Peyer's patch (tissue), 4 donors: Measurements from ENCODE around the gene LTC4S. TPM values are rescaled to one million over a fixed set of nuclear protein-coding genes. Genes with fewer than 3 reads are reported as not detected.

Experiments used
- DNase-seq, 3 donors: peaks; one replicate each; pipeline ENCODE4 v3.0.0-alpha.2; 2017 to 2019
- H3K27ac ChIP-seq, 4 donors: fragments of 200-600 bp; sonication (generic); one replicate each; pipeline ENCODE4 v1.5.1; 2016 to 2019
- H3K27me3 ChIP-seq, 2 donors: fragments of 200-600 bp; sonication (generic); one replicate each; pipeline ENCODE4 v1.5.1; 2019
- H3K36me3 ChIP-seq, 3 donors: fragments of 200-600 bp; sonication (generic); one replicate each; pipeline ENCODE4 v1.5.1; 2016 to 2019
- H3K4me1 ChIP-seq, 4 donors: fragments of 200-600 bp; sonication (generic); one replicate each; pipeline ENCODE4 v1.5.1; 2016 to 2019
- H3K4me3 ChIP-seq, 4 donors: fragments of 200-600 bp; sonication (generic); 1 replicate in 3 of 4; 2 replicates in 1 of 4; pipeline ENCODE4 v1.5.1; 2016 to 2019; ENCODE audit warnings: mild to moderate bottlenecking in 1 of 4
- H3K9me3 ChIP-seq, 4 donors: fragments of 200-600 bp; sonication (generic); one replicate each; pipeline ENCODE4 v1.5.1; 2016 to 2019; ENCODE audit warnings: mild to moderate bottlenecking in 1 of 4
- POLR2A ChIP-seq, 2 donors: fragments of 450-650 bp; IDR thresholded peaks; one replicate each; pipeline ENCODE4 v1.5.1; 2017; ENCODE audit warnings: antibody characterized with exemption in 2 of 2, mild to moderate bottlenecking in 2 of 2, moderate library complexity in 2 of 2
- total RNA-seq, 4 donors: library from RNA; depleted of rRNA; stranded (reverse); fragments of >200 nt; gene quantifications; one replicate each; pipeline ENCODE4 v1.1.0, GENCODE V29; 2016
- TF ChIP-seq, protein P1 (sequence below), 6 experiments: fragments of 450-650 bp in 4 of 6; fragments of 200-600 bp in 2 of 6; sonication (generic) in 1 of 6; IDR thresholded peaks; one replicate each; pipeline ENCODE4 v1.5.1; 2017 to 2019; ENCODE audit warnings: antibody characterized with exemption in 6 of 6, mild to moderate bottlenecking in 3 of 6, moderate library complexity in 1 of 6

The LTC4S gene
- total RNA-seq, 4 donors from 2014 or later, result 1.9 to 12.4 (median 3.6) TPM; not detected in 1

DNA sequence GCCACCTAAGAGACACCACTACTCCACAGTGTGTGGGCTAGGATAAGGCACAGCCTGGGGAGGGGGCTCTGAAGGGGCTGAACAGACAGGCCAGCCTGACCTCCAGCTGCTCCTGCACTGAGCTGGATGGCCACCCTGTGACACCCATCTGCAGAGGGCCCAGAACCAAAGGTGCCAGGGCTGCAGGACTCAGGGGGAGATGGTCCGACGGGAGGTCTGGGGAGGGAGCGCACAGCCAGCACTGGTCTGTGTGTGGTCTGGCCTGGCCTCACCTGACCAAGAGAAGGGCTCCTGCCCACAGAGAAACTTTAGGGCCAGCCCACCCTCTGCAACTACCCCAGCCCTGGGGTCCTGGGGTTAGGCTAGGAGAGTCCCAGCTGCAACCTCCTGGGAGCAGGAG is 789 bp downstream of the LTC4S start:
- H3K4me3 ChIP-seq, result peak overlapping the region in 1 of 4 donors; percentile 60
- TF ChIP-seq, protein P1, sequence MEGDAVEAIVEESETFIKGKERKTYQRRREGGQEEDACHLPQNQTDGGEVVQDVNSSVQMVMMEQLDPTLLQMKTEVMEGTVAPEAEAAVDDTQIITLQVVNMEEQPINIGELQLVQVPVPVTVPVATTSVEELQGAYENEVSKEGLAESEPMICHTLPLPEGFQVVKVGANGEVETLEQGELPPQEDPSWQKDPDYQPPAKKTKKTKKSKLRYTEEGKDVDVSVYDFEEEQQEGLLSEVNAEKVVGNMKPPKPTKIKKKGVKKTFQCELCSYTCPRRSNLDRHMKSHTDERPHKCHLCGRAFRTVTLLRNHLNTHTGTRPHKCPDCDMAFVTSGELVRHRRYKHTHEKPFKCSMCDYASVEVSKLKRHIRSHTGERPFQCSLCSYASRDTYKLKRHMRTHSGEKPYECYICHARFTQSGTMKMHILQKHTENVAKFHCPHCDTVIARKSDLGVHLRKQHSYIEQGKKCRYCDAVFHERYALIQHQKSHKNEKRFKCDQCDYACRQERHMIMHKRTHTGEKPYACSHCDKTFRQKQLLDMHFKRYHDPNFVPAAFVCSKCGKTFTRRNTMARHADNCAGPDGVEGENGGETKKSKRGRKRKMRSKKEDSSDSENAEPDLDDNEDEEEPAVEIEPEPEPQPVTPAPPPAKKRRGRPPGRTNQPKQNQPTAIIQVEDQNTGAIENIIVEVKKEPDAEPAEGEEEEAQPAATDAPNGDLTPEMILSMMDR (IDR thresholded peaks at IDR 0.05), result no peak
- TF ChIP-seq POLR2A (IDR thresholded peaks at IDR 0.05), result no peak
- H3K27ac ChIP-seq, result peak overlapping the region in 3 of 4 donors; percentile 55 to 82 (median 61)
- H3K27me3 ChIP-seq, result no peaks in the 10 kb centered on the region
- peaks cover 0 to 38% (median 24%) of the 10 kb centered on the region in 4 donors for H3K4me1 ChIP-seq
- DNase-seq, result no peak
- no peaks in the 10 kb centered on the region for H3K9me3 ChIP-seq
- peaks cover 0 to 26% (median 0%) of the 10 kb centered on the region in 3 donors for H3K36me3 ChIP-seq

DNA sequence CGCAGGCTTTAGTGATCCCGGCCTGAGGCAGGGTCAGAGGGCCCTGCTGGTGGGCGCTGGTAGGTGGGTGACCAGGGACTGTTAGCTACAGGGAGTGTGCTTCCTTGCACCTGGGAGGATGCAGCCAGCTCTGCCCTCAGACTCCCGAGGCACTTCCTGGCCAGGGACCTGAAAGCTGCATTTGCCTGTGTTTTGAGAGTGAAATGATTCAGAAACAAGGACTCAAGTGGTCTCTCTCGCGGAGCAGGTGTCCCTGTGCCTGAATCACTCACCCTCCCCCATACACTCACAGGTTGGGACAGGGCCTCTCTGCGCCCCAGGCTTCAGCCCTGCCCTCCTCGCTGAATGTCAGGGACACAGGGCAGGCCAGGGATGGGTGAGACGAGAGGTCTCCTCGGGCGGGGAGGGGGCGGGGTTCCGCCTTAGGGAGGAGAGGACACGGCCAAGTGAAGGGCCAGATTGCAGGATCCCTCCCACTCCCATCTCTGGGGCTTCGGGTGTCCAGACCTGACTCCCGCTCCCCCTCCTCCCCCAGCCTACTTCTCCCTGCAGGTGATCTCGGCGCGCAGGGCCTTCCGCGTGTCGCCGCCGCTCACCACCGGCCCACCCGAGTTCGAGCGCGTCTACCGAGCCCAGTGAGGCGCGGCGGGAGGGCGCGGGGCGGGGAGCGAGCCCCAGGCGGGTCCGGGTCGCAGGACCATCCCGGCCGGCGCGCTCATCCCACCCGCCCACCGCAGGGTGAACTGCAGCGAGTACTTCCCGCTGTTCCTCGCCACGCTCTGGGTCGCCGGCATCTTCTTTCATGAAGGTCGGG is 1.5 kb downstream of the LTC4S start:
- Histone ChIP-seq H3K36me3 (peaks cover 0 to 33% (median 0%) of the 10 kb centered on the region in 3 donors), H3K27ac (peak overlapping the region; percentile 73 to 89 (median 84)), H3K4me1 (peaks cover 0 to 38% (median 24%) of the 10 kb centered on the region in 4 donors), H3K4me3 (peak overlapping the region; percentile 60 to 74 (median 64)), H3K9me3 (no peaks in the 10 kb centered on the region), H3K27me3 (no peaks in the 10 kb centered on the region)
- TF ChIP-seq POLR2A (IDR thresholded peaks at IDR 0.05), result no peak
- TF ChIP-seq, protein P1 (IDR thresholded peaks at IDR 0.05), result no peak
- peak in 2 of 3 donors; percentile 63 to 69 for DNase-seq

DNA sequence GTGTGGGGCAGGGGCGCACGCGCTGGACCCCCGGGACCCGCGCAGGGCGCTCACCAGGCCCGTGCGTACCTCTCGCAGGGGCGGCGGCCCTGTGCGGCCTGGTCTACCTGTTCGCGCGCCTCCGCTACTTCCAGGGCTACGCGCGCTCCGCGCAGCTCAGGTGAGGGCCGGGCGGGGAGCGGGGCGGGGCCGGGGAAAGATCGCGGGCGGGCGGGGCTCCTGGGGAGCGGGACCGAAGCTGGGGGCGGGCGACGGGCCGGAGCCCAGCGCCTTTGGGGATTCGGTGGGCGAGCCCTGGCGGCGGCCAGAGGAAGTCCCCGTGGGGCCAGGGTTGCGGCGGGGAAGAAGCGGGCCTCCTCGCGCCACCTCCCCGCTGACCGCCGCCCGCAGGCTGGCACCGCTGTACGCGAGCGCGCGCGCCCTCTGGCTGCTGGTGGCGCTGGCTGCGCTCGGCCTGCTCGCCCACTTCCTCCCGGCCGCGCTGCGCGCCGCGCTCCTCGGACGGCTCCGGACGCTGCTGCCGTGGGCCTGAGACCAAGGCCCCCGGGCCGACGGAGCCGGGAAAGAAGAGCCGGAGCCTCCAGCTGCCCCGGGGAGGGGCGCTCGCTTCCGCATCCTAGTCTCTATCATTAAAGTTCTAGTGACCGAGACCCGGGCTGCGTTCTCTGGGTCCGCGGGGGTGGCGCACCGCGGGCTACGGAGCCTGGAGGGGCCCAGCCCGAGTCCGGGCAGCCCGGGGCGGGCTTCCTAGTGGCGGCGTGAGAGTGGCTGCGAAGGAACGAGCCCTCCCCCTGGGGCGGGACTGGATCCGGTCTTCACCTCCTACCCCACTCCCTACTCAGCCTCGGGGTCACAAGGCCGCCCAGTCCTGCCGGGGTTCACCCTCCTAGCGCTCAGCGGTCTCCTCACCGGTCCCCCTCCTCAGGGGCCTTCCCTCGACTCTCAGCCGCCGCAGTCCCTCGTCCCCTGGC is 2.4 kb downstream of the LTC4S start:
- peak; percentile 73 to 92 (median 91) for DNase-seq
- TF ChIP-seq, protein P1 (IDR thresholded peaks at IDR 0.05), result peak; percentile 81 to 96 (median 88)
- peak; percentile 28 to 43 for TF ChIP-seq POLR2A (IDR thresholded peaks at IDR 0.05)
- peaks cover 0 to 42% (median 0%) of the 10 kb centered on the region in 3 donors for H3K36me3 ChIP-seq
- H3K27ac ChIP-seq, result peak overlapping the region; percentile 73 to 89 (median 84)
- peak overlapping the region; percentile 60 to 74 (median 64) for H3K4me3 ChIP-seq
- H3K27me3 ChIP-seq, result no peaks in the 10 kb centered on the region
- H3K4me1 ChIP-seq, result peaks cover 0 to 39% (median 24%) of the 10 kb centered on the region in 4 donors
- H3K9me3 ChIP-seq, result no peaks in the 10 kb centered on the region

DNA sequence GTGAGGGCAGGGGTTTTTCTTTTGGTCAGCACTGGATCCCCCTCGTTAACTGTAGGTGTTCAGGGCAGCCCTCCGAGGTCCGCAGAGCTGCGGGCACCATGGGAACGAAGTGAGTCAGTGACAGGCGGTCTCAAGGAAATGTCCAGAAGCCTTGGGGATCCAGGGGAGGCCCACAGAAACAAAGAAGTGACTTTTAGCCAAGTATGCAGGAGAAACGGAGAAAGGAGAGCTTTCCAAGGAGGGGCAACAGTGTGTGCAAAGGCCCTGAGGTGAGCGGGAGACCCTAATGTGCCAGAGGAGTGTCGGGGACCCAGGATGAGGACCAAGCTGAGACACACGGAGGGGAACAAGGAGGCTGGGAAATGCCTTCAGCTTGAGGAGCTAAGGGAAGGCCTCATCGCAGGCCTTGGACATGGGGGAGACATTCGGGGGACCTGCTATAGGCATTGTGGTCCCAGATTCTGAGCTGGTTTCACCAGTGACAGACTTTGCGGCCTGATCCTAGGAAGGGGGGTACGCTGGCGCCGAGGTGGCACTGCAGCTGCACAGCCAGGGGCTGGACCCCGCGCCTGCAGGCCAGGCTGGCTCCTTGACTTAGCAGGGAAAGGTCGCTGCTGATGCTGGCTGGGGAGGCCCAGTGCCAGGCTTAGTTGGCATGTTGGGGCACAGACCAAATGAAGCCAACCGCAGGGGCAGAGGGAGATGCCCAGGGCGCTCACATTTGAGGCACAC is 3.3 kb downstream of the LTC4S start:
- DNase-seq, result peak in 1 of 3 donors; percentile 51
- Histone ChIP-seq H3K27me3 (no peaks in the 10 kb centered on the region), H3K4me1 (peaks cover 0 to 48% (median 27%) of the 10 kb centered on the region in 4 donors), H3K27ac (peak overlapping the region; percentile 73 to 89 (median 84)), H3K36me3 (peaks cover 0 to 49% (median 0%) of the 10 kb centered on the region in 3 donors), H3K9me3 (no peaks in the 10 kb centered on the region), H3K4me3 (peak overlapping the region in 2 of 4 donors; percentile 60 to 68)
- TF ChIP-seq POLR2A (IDR thresholded peaks at IDR 0.05), result no peak
- TF ChIP-seq, protein P1 (IDR thresholded peaks at IDR 0.05), result no peak

DNA sequence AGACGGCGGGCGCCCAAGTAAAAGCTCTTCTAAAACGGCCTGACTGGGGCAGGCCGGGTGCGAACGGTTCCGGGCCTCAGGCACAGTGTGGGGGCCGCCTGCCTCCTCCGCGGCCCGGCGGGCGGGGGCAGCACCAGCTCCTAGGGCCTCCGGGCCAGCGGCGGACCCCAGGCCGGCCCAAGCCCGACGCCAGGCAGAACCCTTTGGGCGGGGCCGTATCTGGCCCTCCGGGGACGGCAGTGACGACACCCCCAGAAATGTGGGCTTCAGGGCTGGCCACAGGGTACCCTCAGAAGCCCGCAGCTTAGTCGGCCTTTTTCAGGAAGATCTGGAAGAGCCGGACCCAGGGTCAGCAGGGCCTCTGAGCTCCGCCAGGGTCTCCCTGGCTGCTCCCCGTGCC is 4.0 kb downstream of the LTC4S start:
- no peak for TF ChIP-seq POLR2A (IDR thresholded peaks at IDR 0.05)
- Histone ChIP-seq H3K9me3 (no peaks in the 10 kb centered on the region), H3K27ac (no peak overlapping the region), H3K4me1 (peaks cover 0 to 50% (median 29%) of the 10 kb centered on the region in 4 donors), H3K27me3 (no peaks in the 10 kb centered on the region), H3K4me3 (no peak overlapping the region), H3K36me3 (peaks cover 0 to 56% (median 0%) of the 10 kb centered on the region in 3 donors)
- DNase-seq, result no peak
